ENCODE results near the gene FAM222B. TPM values are rescaled to one million over a fixed set of nuclear protein-coding genes. Genes with fewer than 3 reads are reported as not detected.

The FAM222B gene
- total and polyA plus RNA-seq, 2 donors (not counting 1 experiment from before 2014, with no cell fraction given): 10.8 to 23.1 TPM

- Histone ChIP-seq H3K9ac (ENCODE audit: low read length) (peak within 1 kb of the TSS; percentile 62), H3K27me3 (replicated peaks in 1 of 4; ENCODE audit: control extremely low read depth in 1 of 4, control insufficient read depth in 3 of 4, insufficient read depth in 4 of 4, low read length in 3 of 4) (peaks cover 0 to 8% (median 2%) of the 10 kb centered on the region in 4 experiments), H3K4me3 (ENCODE audit: control extremely low read depth in 1 of 5, extremely low read depth in 1 of 5, insufficient read depth in 1 of 5, low read depth in 2 of 5, low read length in 4 of 5) (peak within 1 kb of the TSS in 4 of 5 experiments; percentile 46 to 61 (median 52)), H3K4me1 (ENCODE audit: control insufficient read depth in 2 of 2, insufficient read depth in 2 of 2, low read length in 2 of 2) (peaks cover 44 to 57% of the 10 kb centered on the region in 2 donors), H3K79me2 (ENCODE audit: control insufficient read depth, insufficient read depth, low read length) (peaks cover 27% of the 10 kb centered on the region), H4K20me1 (ENCODE audit: control insufficient read depth, insufficient read depth, low read length, poor library complexity, severe bottlenecking) (peaks cover 28% of the 10 kb centered on the region), H3K4me2 (replicated peaks; ENCODE audit: low read depth, low read length, poor library complexity, severe bottlenecking) (peak within 1 kb of the TSS; percentile 85), H2AFZ (ENCODE audit: insufficient read depth, low read depth, low read length, poor library complexity, severe bottlenecking) (peak within 1 kb of the TSS; percentile 85), H3K27ac (ENCODE audit: low read length in 2 of 2) (peak within 1 kb of the TSS; percentile 56 to 71), H3K36me3 (replicated peaks in 1 of 2; ENCODE audit: control extremely low read depth in 1 of 2, control insufficient read depth in 1 of 2, extremely low read depth in 1 of 2, insufficient read depth in 2 of 2, low read length in 1 of 2) (peaks cover 0 to 20% of the 10 kb centered on the region in 2 experiments), H3K9me3 (ENCODE audit: control extremely low read depth in 1 of 3, control insufficient read depth in 2 of 3, insufficient read depth in 1 of 3, low read length in 2 of 3) (no peaks in the 10 kb centered on the region)
- intact Hi-C loops (cut with micrococcal nuclease): loop anchor here (2.0 to 10.0 kb wide), 6 partner anchors 35 to 575 kb away; partner anchors contain the start of genes ALDOC, BLTP2, ERAL1 and NUFIP2
- H3K9me3 Mint-ChIP-seq (ENCODE audit: insufficient read depth): no peaks in the 10 kb centered on the region
- H3K4me1 Mint-ChIP-seq: peaks cover 45% of the 10 kb centered on the region
- ATAC-seq (ENCODE audit: low read depth) (peak; percentile 18), DNase-seq (peak; percentile 70)
- peak within 1 kb of the TSS; percentile 89 for H3K27ac Mint-ChIP-seq
- ChIA-PET POLR2A (no interaction called here), CTCF (no interaction called here)
- H3K4me3 Mint-ChIP-seq: peak within 1 kb of the TSS; percentile 86
- TF ChIP-seq CTCF (IDR thresholded peaks at IDR 0.05): no peak
- TF ChIP-seq EZH2 (IDR thresholded peaks at IDR 0.05; ENCODE audit: borderline replicate concordance, insufficient read depth, low read depth, low read length, poor library complexity, severe bottlenecking): no peak
- WGBS (ENCODE audit: insufficient coverage): 2% methylated on average over 45 of the region's 60 CpGs
- no peaks in the 10 kb centered on the region for H3K27me3 Mint-ChIP-seq
Observed at GRCh38 chr17:28717578-28718332, 124.8 kb downstream of the FAM222B start, which contains the start of gene RAB34. Gene RAB34, minus strand, starts transcription at chr17:28717868. Its CDS starts 602 bp downstream, at chr17:28717266.
